Measurements from ENCODE around the gene KNSTRN. TPM values are rescaled to one million over a fixed set of nuclear protein-coding genes. Genes with fewer than 3 reads are reported as not detected.
A peak's percentile ranks its signal among the peaks of the same experiment; 100 is the strongest.

The KNSTRN gene
- total RNA-seq, 4 donors from 2014 or later: 10.8 to 30.9 (median 22.1) TPM

DNA sequence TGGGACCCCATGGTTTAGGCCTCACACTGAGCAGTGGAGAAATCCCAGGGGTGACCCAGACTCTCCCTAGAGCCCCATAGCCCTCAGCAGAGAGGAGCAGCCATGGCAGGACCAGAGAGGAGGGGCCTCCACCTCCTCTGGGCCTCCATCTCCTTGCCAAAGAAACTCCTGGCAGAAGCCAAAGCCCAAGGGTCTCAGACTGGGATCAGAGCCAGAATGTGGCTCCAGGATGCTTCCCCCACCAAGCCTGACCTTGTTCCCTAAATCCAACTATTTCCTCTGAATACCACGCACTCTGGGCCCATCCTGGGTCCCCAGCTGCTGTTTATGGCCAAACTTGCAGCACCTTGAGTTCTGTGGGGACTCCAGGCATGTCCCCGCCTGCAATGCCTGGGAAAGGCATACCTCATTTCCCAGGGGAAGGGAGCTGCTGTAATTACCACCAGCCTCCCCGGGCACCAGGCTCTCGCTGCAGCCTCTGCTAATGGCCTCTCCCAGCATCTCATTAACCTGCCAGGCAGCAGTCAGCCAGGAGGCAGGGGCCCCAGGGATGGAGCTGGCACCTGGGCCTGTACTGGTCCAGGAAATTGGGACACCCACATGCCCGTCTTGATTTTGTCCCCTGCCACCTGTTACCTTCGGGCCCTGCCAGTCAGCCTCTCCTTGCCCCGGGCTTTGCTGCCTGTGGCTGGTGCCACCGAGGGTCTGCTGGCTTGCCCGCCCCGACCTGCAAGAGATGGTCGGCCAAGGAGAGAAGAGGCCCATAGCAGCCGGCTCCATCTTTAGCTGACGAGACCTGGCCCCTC lies 46.4 kb upstream of the KNSTRN start:
- intact Hi-C loops (cut with DNase I; ENCODE audit: low total_unique reads) (no loop called here), in situ Hi-C loops (cut with MboI; ENCODE audit: low sequenced_read_pairs in 4 of 4) (no loop called here)
- no peak for DNase-seq
- no peaks in the 10 kb centered on the region for H3K27me3 ChIP-seq
- peaks cover 62 to 82% of the 10 kb centered on the region in 2 donors for H3K4me1 ChIP-seq
- H3K4me3 ChIP-seq: no peak overlapping the region
- peaks cover 0 to 18% of the 10 kb centered on the region in 2 donors for H3K36me3 ChIP-seq
- H3K27ac ChIP-seq: peak overlapping the region; percentile 98 to 100 (median 99)
- no peaks in the 10 kb centered on the region for H3K9me3 ChIP-seq
- no peak for ATAC-seq
- TF ChIP-seq CTCF (IDR thresholded peaks at IDR 0.05 in 4 of 5, conservative IDR thresholded peaks at IDR 0.05 in 1 of 5) (no peak), POLR2A (IDR thresholded peaks at IDR 0.05) (no peak)

GRCh38 chr15:40336744-40337122 lies 45.8 kb upstream of the KNSTRN start:
- no peak overlapping the region for H3K4me3 ChIP-seq
- TF ChIP-seq POLR2A (IDR thresholded peaks at IDR 0.05) (no peak), CTCF (IDR thresholded peaks at IDR 0.05 in 4 of 5, conservative IDR thresholded peaks at IDR 0.05 in 1 of 5) (no peak)
- DNase-seq (no peak), ATAC-seq (no peak)
- H3K4me1 ChIP-seq: peaks cover 68 to 88% of the 10 kb centered on the region in 2 donors
- in situ Hi-C loops (cut with MboI; ENCODE audit: low sequenced_read_pairs in 4 of 4): no loop called here
- H3K27me3 ChIP-seq: no peaks in the 10 kb centered on the region
- intact Hi-C loops (cut with DNase I; ENCODE audit: low total_unique reads): no loop called here
- peaks cover 0 to 18% of the 10 kb centered on the region in 2 donors for H3K36me3 ChIP-seq
- H3K27ac ChIP-seq: peak overlapping the region; percentile 98 to 100 (median 99)
- no peaks in the 10 kb centered on the region for H3K9me3 ChIP-seq

- in situ Hi-C loops (cut with MboI; ENCODE audit: low sequenced_read_pairs in 4 of 4): no loop called here
- Histone ChIP-seq H3K4me3 (no peak overlapping the region), H3K27ac (peak overlapping the region; percentile 98 to 100 (median 99)), H3K27me3 (no peaks in the 10 kb centered on the region), H3K36me3 (peaks cover 0 to 18% of the 10 kb centered on the region in 2 donors), H3K4me1 (peaks cover 68 to 85% of the 10 kb centered on the region in 2 donors), H3K9me3 (no peaks in the 10 kb centered on the region)
- intact Hi-C loops (cut with DNase I; ENCODE audit: low total_unique reads): no loop called here
- DNase-seq (no peak), ATAC-seq (no peak)
- no peak for TF ChIP-seq POLR2A (IDR thresholded peaks at IDR 0.05)
- TF ChIP-seq CTCF (IDR thresholded peaks at IDR 0.05 in 4 of 5, conservative IDR thresholded peaks at IDR 0.05 in 1 of 5): no peak
These were observed 44.9 kb upstream of the KNSTRN start for GRCh38 chr15:40337597-40337996.

- H3K36me3 ChIP-seq: peaks cover 0 to 18% of the 10 kb centered on the region in 2 donors
- H3K4me1 ChIP-seq: peaks cover 68 to 80% of the 10 kb centered on the region in 2 donors
- H3K9me3 ChIP-seq: no peaks in the 10 kb centered on the region
- ATAC-seq (no peak), DNase-seq (peak; percentile 41 to 64)
- TF ChIP-seq CTCF (IDR thresholded peaks at IDR 0.05 in 4 of 5, conservative IDR thresholded peaks at IDR 0.05 in 1 of 5) (peak; percentile 21 to 76 (median 61)), POLR2A (IDR thresholded peaks at IDR 0.05) (no peak)
- peak overlapping the region in 1 of 4 donors; percentile 70 for H3K4me3 ChIP-seq
- H3K27me3 ChIP-seq: no peaks in the 10 kb centered on the region
- in situ Hi-C loops (cut with MboI; ENCODE audit: low sequenced_read_pairs in 4 of 4) (no loop called here), intact Hi-C loops (cut with DNase I; ENCODE audit: low total_unique reads) (no loop called here)
- peak overlapping the region; percentile 98 to 100 (median 99) for H3K27ac ChIP-seq
These were observed 44.4 kb upstream of the KNSTRN start for GRCh38 chr15:40338041-40338657.
